ENCODE results near the gene NTN1. TPM values are rescaled to one million over a fixed set of nuclear protein-coding genes. Genes with fewer than 3 reads are reported as not detected.

NTN1 gene
- total RNA-seq, 1 experiment from 2014 or later = 4.2 TPM

DNA sequence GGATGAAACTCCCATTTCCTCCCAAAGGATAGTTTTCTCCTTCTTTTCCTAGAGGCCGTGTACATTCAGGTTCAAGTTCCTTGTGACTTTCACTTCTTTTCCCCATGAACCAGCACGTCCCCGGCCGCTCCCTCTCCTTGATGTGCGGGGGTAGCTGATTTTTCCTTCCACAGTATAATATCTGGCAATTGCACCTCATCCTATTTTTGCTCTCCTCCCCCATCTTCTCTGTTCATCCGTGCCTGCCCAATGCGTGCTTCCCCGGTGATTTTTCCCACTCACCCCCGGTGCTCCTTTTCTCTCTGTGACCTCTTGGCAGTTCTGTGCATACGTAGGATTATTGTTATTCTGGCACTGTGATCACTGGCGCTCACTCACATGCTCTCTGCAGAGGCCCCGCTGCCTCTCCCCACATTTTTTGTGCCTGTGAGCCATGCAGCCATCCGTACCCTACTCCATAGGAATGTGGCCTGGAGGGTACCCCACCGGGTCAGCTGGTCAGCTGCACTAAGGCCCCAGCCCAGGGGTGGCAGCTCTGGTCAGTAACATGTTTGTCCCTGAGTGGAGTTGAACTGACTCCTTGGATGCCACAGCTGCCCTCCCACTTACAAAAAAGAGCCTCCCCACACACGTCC lies 100.0 kb downstream of the NTN1 start:
- intact Hi-C loops (cut with micrococcal nuclease) = no loop called here
- ChIA-PET CTCF (no interaction called here), RAD21 (ENCODE audit: low non-redundant PET in 1 of 2, low total read pairs in 2 of 2, uncharacterized antibody in 2 of 2, unreplicated experiment in 2 of 2) (no interaction called here), POLR2A (no interaction called here)
- Histone ChIP-seq H3K9ac (ENCODE audit: low read length) (no peak overlapping the region), H3K27ac (ENCODE audit: low read depth, low read length) (no peak overlapping the region), H3K79me2 (ENCODE audit: insufficient read depth, low read length) (no peaks in the 10 kb centered on the region), H3K4me3 (replicated peaks in 1 of 2; ENCODE audit: low read depth in 1 of 2, low read length in 2 of 2) (no peak overlapping the region), H3K36me3 (ENCODE audit: control insufficient read depth in 1 of 2, insufficient read depth in 2 of 2, low read length in 2 of 2) (no peaks in the 10 kb centered on the region), H3K27me3 (ENCODE audit: insufficient read depth, low read length) (no peaks in the 10 kb centered on the region), H3K4me1 (ENCODE audit: control insufficient read depth in 1 of 2, insufficient read depth in 2 of 2, low read length in 2 of 2) (no peaks in the 10 kb centered on the region), H4K20me1 (ENCODE audit: insufficient read depth) (no peaks in the 10 kb centered on the region), H3K9me3 (ENCODE audit: control insufficient read depth in 1 of 2, insufficient read depth in 1 of 2, low read depth in 1 of 2, low read length in 2 of 2) (no peaks in the 10 kb centered on the region; a peak in 1 of 4 replicates), H3K9me2 (ENCODE audit: insufficient read depth) (no peaks in the 10 kb centered on the region), H2AFZ (ENCODE audit: low read depth, low read length, poor library complexity, severe bottlenecking) (no peak overlapping the region), H3K4me2 (ENCODE audit: low read length) (no peak overlapping the region)
- TF ChIP-seq EGR1 (IDR thresholded peaks at IDR 0.05; ENCODE audit: low read depth) (no peak), POLR2A (IDR thresholded peaks at IDR 0.05; ENCODE audit: borderline replicate concordance, extremely low read depth, insufficient read depth, insufficient read length) (no peak), ZNF274 (IDR thresholded peaks at IDR 0.05; ENCODE audit: low read depth, low read length) (no peak), REST (IDR thresholded peaks at IDR 0.05; ENCODE audit: low read depth) (no peak), EZH2phosphoT487 (IDR thresholded peaks at IDR 0.05; ENCODE audit: borderline replicate concordance) (no peak), CTCF (IDR thresholded peaks at IDR 0.05 in 2 of 3, conservative IDR thresholded peaks at IDR 0.05 in 1 of 3; ENCODE audit: borderline replicate concordance in 1 of 3, insufficient read depth in 1 of 3, low read depth in 2 of 3, low read length in 2 of 3) (no peak), SP1 (IDR thresholded peaks at IDR 0.05; ENCODE audit: low read depth) (no peak), SRF (IDR thresholded peaks at IDR 0.05; ENCODE audit: low read depth) (no peak), POLR2AphosphoS5 (IDR thresholded peaks at IDR 0.05; ENCODE audit: low read depth, low read length) (no peak), EZH2 (IDR thresholded peaks at IDR 0.05) (no peak), TCF7L2 (IDR thresholded peaks at IDR 0.05; ENCODE audit: borderline replicate concordance, extremely low read depth, insufficient read depth, insufficient read length) (no peak), JUND (IDR thresholded peaks at IDR 0.05) (no peak), ELF1 (IDR thresholded peaks at IDR 0.05; ENCODE audit: borderline replicate concordance, low read depth) (no peak)
- ATAC-seq = no peak
- no TSS peak for BruUV-seq (replicated peaks)
- no peak for DNase-seq (ENCODE audit: low read depth, low spot score)

All from HCT116 (cell line).